SK-N-MC (cell line): ENCODE results near the gene SIGLEC10.
A peak's percentile ranks its signal among the peaks of the same experiment; 100 is the strongest.
"Not testable (repeated sequence)": the region's sequence is repeated elsewhere in the genome, so short reads cannot be mapped to it uniquely, and the experiment has no call there.

Source experiments
- DNase-seq: peaks from one replicate; pipeline ENCODE4 v3.0.0-alpha.2; 2011; ENCODE audit warnings: low read depth, low spot score
- H3K27ac ChIP-seq: fragments of 200-600 bp; sonication (generic); 2 replicates; pipeline ENCODE4 v1.5.1; 2016; ENCODE audit warnings: mixed run types
- H3K36me3 ChIP-seq: fragments of 200-600 bp; sonication (generic); 2 replicates; pipeline ENCODE4 v1.6.1; 2017; ENCODE audit warnings: antibody characterized with exemption, low read length, mixed read lengths; ENCODE audit not compliant: insufficient read depth
- H3K4me3 ChIP-seq: fragments of 200-600 bp; sonication (generic); 2 replicates; pipeline ENCODE4 v1.5.1; 2016
- H3K9ac ChIP-seq: fragments of 200-600 bp; sonication (generic); 2 replicates; pipeline ENCODE4 v1.8.0; 2017; ENCODE audit warnings: mixed run types, mixed read lengths; ENCODE audit not compliant: insufficient read length
- H3K9me3 ChIP-seq: fragments of 200-600 bp; sonication (generic); 2 replicates; pipeline ENCODE4 v1.6.1; 2017; ENCODE audit warnings: low read depth, mild to moderate bottlenecking, antibody characterized with exemption, low read length, moderate library complexity, mixed read lengths
- EZH2 ChIP-seq: fragments of 200-600 bp; sonication (generic); IDR thresholded peaks from one replicate; pipeline ENCODE4 v1.6.1; 2017; ENCODE audit warnings: antibody characterized with exemption
- FOXP2 ChIP-seq: optimal IDR thresholded peaks from 2 replicates; pipeline ENCODE3; 2011; ENCODE audit warnings: mild to moderate bottlenecking, moderate library complexity; ENCODE audit not compliant: insufficient read depth; ENCODE audit errors: extremely low read length, control extremely low read depth
- POLR2AphosphoS5 ChIP-seq: IDR thresholded peaks from 2 replicates; pipeline ENCODE4 v1.6.1; 2012; ENCODE audit warnings: mild to moderate bottlenecking, low read depth, low read length, borderline replicate concordance

Gene SIGLEC10

DNA sequence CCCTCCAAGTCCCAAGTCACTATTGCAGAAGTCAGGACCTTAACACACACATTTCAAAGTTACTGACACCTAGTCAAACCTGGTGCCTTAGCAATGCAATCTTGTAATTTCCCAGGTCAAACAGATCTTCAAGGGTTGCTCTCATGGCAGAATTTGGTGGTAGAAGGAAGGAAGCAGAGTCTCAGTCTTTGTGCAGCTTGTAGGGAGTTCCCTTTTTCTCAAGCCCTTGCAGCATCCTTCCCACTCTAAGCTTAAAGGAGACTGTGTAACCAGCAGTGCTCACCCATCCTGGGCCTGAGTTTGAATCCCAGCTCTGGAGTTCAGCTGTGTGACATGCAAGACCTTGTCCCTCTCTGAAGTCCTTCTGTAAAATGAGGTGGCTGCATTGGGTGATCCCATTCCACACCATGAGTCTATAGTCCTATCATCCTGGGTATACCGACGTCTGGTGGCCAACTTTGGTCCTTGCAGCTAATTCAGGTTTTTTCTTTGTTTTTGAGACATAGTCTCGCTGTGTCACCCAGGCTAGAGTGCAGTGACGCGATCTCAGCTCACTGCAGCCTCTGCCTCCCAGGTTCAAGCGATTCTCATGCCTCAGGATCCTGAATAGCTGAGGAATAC is 9.8 kb downstream of the SIGLEC10 start:
- TF ChIP-seq POLR2AphosphoS5 (no peak), EZH2 (no peak), FOXP2 (no peak)
- no peak overlapping the region for H3K4me3 ChIP-seq
- no peak overlapping the region for H3K27ac ChIP-seq
- no peak overlapping the region for H3K9ac ChIP-seq
- no peak for DNase-seq
- H3K9me3 ChIP-seq = no peaks in the 10 kb centered on the region
- H3K36me3 ChIP-seq = no peaks in the 10 kb centered on the region

- DNase-seq = no peak
- no peak overlapping the region for H3K27ac ChIP-seq
- H3K9ac ChIP-seq = no peak overlapping the region
- H3K36me3 ChIP-seq = no peaks in the 10 kb centered on the region
- no peak for TF ChIP-seq EZH2
- TF ChIP-seq POLR2AphosphoS5 = no peak
- TF ChIP-seq FOXP2 = no peak
- no peak overlapping the region for H3K4me3 ChIP-seq
- 0 out of 2 replicates have a peak, but pooled peaks cover 8% of the 10 kb centered on the region for H3K9me3 ChIP-seq
These were observed 15.3 kb downstream of the SIGLEC10 start for GRCh38 chr19:51402117-51402516.

- H3K9me3 ChIP-seq, DNase-seq, H3K36me3 ChIP-seq, H3K9ac ChIP-seq: not testable (repeated sequence)
- H3K27ac ChIP-seq = 0 out of 2 replicates have a peak overlapping the region, but pooled peaks have one; percentile 36
- peak overlapping the region; percentile 58 for H3K4me3 ChIP-seq
These were observed 17.5 kb downstream of the SIGLEC10 start for GRCh38 chr19:51399936-51400335.

DNA sequence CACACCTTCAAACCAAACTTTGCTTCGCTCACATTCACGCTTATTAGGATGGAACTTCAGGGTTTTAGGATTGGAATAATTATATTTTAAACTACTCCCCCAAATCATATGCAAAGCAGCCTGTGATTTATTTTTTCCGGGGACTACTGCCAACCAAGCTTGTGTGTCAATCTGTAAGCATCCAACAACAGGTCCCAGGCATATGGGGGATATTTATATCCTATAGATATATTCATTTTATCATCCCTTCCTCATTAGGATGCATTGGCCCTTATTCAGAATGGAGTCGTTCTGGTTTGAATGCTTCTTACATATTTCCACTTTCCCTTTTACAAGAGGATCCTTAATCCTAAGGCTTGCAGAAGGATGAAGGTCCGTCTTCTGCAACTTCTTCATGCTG is 18.2 kb downstream of the SIGLEC10 start:
- H3K4me3 ChIP-seq = peak overlapping the region; percentile 58; the same call in 1 of the 2 replicates

DNA sequence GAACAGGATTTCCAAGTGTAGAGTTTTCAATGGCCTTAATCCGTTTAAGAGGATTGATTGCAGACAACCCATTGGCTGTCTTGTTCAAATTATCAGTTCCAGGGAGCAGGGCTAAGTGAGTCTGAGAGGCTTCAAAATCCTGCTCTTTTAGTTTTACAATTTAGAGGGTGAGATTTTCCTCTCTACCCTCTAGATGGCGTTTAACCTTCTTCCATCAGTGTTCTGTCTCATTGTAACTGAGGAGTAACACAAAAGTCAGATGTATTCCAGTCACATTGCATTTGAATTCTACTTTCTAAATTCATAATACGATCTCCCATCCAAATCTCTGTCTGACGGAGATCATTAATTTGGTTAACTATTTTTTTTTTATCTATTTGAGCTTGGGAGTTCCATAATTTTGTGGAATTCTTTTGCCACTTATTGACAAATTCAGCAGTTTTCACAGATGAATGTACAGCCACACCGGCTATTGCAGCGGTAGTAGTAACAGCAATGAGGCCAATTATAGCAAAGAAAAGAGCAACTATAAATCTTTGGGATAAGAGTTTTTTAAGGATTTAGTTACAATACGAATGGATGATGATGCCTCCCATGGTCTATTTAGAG is 19.2 kb downstream of the SIGLEC10 start:
- H3K4me3 ChIP-seq = peak overlapping the region; percentile 26
- TF ChIP-seq FOXP2 (no peak), POLR2AphosphoS5 (no peak), EZH2 (no peak)
- H3K36me3 ChIP-seq = no peaks in the 10 kb centered on the region
- 0 out of 2 replicates have a peak, but pooled peaks cover 8% of the 10 kb centered on the region for H3K9me3 ChIP-seq
- DNase-seq = no peak
- H3K9ac ChIP-seq = no peak overlapping the region
- peak overlapping the region; percentile 84 for H3K27ac ChIP-seq

More for the DNA sequence above, 18.2 kb downstream of the SIGLEC10 start:
- no peak overlapping the region for H3K9ac ChIP-seq
- H3K9me3 ChIP-seq = 0 out of 2 replicates have a peak, but pooled peaks cover 8% of the 10 kb centered on the region
- no peaks in the 10 kb centered on the region for H3K36me3 ChIP-seq
- TF ChIP-seq EZH2 (no peak), FOXP2 (no peak), POLR2AphosphoS5 (no peak)
- no peak overlapping the region for H3K27ac ChIP-seq
- no peak for DNase-seq

- not testable (repeated sequence) for H3K36me3 ChIP-seq, H3K9me3 ChIP-seq, DNase-seq, H3K9ac ChIP-seq
- peak overlapping the region; percentile 26; the same call in 1 of the 2 replicates for H3K4me3 ChIP-seq
- H3K27ac ChIP-seq = peak overlapping the region; percentile 84
These were observed 20.0 kb downstream of the SIGLEC10 start for GRCh38 chr19:51397453-51397852.

- TF ChIP-seq FOXP2 (no peak), POLR2AphosphoS5 (no peak), EZH2 (no peak)
- Histone ChIP-seq H3K27ac (no peak overlapping the region), H3K36me3 (no peaks in the 10 kb centered on the region), H3K9ac (no peak overlapping the region), H3K9me3 (no peaks in the 10 kb centered on the region), H3K4me3 (no peak overlapping the region)
- DNase-seq = no peak
These were observed 21.3 kb downstream of the SIGLEC10 start for GRCh38 chr19:51396175-51396574.

GRCh38 chr19:51394050-51394836 is 23.2 kb downstream of the SIGLEC10 start:
- Histone ChIP-seq H3K36me3 (no peaks in the 10 kb centered on the region), H3K27ac (no peak overlapping the region), H3K4me3 (0 out of 2 replicates have a peak overlapping the region, but pooled peaks have one; percentile 0), H3K9ac (no peak overlapping the region), H3K9me3 (no peaks in the 10 kb centered on the region)
- TF ChIP-seq FOXP2 (no peak), POLR2AphosphoS5 (no peak), EZH2 (no peak)
- no peak for DNase-seq
